GM18498 (cell line): ENCODE results near the gene ZNF611.
"Not testable (repeated sequence)": the region's sequence is repeated elsewhere in the genome, so short reads cannot be mapped to it uniquely, and the experiment has no call there.

Experiments used
- ATAC-seq: cut with Tn5 transposase; IDR thresholded peaks from one replicate; pipeline ENCODE4 v1.9.1; 2021; ENCODE audit warnings: mild to moderate bottlenecking, moderate library complexity; ENCODE audit not compliant: unreplicated experiment

ZNF611 gene

DNA sequence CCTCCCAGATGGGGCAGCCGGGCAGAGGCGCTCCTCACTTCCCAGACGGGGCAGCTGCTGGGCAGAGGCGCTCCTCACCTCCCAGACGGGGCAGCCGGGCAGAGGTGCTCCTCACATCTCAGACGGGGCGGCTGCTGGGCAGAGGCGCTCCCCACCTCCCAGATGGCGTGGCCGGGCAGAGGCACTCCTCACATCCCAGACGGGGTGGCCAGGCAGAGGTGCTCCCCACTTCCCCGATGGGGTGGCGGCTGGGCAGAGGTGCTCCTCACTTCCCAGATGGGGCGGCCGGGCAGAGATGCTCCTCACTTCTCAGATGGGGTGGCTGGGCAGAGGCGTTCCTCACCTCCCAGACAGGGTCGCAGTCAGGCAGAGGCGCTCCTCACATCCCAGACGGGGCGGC is 14.3 kb downstream of the ZNF611 start:
- not testable (repeated sequence) for ATAC-seq

DNA sequence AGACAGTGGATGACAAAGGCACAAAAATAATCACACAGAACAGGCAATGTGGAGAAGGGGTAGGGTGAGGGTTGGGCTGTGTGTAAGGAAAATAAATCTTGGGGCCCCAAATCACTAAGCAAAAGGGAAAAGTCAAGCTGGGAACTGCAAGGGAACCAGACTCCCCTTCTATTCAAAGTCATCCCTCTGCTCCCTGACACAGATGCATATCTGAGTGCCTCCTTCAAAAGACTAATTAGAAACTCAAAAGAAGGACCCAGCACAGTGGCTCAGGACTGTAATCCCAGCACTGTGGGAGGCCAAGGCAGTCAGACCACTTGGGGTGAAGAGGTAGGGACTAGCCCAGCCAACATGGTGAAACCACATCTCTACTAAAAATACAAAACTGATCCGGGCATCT is 18.3 kb downstream of the ZNF611 start:
- ATAC-seq = no peak

DNA sequence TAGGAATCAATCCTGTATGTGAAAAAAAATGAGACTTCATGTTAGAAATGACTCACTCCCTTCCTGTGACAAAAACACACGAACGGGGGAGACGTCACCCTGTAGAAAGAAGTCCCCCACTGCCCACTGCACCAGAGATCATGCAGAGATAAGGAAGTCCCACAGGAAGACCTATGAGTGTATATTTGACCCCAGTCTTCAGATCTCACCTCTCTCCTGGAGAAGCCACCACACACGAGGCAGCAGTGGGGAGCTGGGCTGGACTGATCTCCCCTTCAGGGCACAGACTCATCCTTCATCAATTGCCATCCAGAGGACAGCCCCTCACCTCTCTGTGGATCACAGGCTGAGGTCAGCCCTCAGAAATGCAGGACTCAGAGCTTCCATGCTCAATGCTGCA is 18.9 kb downstream of the ZNF611 start:
- ATAC-seq = not testable (repeated sequence)

DNA sequence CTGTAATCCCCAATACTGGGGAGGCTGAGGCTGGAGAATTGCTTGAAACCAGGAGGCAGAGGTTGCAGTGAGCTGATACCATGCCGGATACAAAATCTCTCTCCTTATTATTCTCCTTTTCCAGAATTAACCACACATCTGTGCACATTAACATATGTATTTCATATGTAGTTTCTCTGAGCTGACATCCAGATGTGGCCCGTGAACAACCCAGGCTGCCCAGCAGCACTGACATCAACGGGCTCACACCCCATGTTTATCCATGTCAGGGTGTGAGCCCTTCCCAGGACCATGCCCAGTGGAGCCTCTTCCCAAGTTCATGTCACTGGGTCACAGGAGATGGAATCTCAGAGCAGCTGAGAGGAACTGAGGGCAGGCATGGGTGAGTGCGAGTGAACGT is 19.5 kb downstream of the ZNF611 start:
- not testable (repeated sequence) for ATAC-seq

DNA sequence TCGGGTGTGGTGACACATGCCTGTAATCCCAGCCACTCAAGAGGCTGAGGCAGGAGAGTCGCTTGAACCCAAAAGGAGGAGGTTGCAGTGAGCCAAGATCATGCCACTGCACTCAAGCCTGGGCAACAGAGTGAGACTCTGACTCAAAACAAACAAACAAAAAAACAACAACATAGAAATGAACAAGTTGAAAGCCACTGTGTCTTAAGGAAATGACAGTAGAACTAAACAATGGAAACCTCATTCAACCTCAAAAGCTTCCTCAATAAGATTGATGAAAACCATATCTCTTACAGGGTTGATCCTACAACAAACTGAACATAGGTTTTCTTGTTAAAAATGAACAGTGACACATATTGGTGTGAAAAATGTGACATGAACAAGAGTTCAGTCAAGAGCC is 21.8 kb downstream of the ZNF611 start:
- ATAC-seq = not testable (repeated sequence)

DNA sequence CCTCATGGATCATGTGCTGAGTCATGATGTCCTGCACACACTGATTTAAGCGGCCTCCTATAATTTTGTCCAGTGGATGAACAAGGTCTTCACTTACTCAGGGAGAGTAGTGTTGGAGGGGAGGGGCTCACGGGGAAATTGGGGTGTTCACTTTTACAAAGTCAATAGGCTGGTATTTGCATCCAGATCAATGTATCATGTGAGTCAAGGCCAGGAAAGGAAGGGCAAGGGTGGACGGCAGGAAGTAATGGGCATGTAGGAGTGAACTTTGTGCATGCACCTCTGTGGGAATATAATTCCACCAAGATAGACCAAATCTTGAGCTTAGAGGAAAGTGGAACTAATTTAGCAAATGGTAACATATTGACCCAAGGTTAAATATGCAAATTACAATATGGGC is 23.2 kb downstream of the ZNF611 start:
- ATAC-seq = not testable (repeated sequence)

DNA sequence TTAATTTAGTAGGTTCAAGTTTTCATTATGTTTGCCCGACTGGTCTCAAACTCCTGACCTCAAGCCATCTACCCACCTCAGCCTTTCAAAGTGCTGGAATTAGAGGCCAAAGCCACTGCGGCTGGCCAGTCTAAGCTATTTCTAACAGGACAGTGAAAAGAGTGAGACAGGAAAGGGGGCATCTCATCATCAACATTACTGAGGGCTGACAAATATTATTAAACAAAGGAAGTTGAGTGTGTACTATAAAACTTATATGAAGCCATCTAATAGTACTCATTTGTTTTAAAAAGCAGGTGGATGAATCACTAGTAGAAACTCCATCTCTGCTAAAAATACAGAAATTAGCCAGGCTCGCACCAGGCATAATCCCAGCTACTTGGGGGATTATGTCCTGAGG is 24.3 kb downstream of the ZNF611 start:
- ATAC-seq = no peak

DNA sequence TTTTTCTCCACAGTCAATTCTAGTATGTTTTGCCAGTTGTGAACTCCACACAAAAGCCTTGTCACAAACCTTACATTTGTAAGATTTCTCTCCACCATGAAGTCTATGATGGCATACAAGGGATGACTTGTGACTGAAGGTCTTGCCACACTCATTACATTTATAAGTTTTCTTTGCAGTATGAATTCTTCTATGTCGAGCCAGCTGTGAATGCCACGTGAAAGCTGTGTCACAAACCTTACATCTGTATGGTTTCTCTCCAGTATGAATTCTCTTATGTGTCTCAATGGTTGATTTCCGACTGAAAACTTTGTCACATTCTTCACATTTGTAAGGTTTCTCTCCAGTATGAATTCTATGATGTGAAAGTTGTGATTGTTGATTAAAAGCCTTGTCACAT is 29.2 kb downstream of the ZNF611 start:
- ATAC-seq = not testable (repeated sequence)

DNA sequence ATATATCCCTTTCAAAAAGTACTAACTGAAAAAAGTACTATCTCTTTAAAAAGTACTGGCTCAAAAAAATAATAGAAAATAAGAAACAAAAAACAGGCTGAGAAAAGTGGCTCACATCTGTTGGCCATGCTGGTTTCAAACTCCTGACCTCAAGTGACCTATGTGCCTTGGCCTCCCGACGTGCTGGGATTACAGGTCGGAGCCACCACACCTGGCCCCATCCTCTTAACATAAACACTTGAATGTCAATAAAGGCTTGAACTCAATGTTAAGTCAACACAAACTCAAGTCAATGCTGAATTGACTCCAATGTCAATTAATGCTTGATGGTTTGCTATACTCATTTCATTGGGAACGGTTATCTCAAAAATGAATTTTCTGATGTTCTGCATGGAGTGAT is 30.9 kb downstream of the ZNF611 start:
- ATAC-seq = no peak

DNA sequence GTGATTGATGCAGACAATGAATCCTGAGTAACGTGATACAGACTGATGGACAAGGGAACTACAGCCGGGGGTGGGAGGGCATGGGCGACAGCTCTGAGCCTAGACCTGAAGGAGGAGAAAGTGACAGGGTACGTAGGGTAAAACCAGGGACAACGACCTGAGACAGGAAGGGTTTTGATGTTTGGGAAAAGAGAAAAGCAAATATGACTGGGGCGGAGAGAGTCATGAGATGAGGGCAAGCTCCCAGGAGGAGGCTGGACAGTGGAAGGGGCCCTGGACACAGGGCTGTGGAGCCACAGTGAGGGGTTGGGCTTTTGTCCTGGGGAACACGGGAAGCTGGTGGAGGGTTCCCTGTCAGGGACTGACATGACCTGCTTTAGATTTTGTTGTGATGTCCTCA is 34.2 kb downstream of the ZNF611 start:
- no peak for ATAC-seq

DNA sequence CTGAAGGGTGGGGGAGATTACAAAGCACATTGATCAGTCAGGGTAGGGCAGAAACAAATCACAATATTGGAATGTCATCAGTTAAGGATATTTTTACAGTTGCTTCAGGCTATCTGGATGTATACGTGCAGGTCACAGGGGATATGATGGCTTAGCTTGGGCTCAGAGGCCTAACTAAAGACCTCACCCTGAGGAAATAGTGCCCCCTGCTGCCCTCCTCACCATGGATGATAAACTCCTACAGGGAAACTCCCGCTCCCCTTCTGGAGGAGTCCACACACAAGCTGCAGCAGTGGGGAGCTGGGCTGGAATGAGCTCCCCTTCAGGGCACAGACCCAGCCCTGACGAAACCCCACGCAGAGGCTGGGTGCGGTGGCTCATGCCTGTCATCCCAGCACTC is 35.3 kb downstream of the ZNF611 start:
- not testable (repeated sequence) for ATAC-seq

DNA sequence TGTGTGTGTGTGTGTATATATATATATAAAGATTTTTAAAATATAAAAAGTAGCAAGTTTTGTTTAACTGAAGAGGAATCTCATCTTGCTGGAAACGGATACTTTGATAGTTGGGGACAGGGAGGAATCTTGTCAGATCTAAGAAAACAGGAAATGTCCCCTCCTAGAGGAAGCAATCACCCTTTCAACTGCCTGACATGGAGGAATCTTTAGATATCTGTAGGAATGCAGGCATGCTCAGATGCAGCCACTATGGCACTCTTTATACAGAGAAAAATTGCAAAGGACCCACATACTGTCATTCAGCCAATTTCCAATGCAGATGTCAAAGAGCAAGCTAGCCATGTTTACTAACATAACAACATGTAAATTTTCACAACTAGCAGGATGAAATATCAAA is 38.8 kb downstream of the ZNF611 start:
- no peak for ATAC-seq

DNA sequence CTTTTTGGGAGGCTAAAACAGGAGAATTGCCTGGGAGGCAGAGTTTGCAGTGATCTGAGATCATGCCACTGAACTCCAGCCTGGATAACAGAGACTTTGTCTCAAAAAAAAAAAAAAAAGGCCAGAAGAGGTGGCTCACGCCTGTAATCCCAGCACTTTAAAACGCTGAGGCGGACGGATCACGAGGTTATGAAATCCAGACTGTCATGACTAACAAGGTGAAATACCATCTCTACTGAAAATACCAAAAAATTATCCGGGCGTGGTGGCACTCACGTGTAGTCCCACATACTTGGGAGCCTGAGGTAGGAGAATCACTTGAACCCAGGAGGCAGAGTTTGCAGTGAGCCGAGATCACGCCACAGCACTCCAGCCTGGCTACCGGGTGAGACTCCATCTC is 39.9 kb downstream of the ZNF611 start:
- no peak for ATAC-seq

DNA sequence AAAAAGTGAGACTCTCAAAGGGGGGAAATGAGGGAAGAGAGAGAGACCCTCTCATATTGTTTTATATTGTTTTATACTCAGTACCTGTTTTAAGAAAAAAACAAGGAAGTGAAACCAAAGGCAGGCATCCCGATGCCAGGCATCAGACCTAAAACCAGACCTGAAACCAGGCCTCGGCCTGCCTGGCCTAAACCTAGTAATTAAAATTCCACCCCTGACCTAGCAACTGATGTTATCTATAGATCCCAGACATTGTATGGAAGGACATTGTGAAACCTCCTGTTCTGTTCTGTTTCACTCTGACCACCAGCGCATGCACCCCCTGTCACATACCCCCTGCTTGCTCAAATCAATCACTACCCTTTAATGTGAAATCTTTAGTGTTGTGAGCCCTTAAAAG is 40.6 kb downstream of the ZNF611 start:
- not testable (repeated sequence) for ATAC-seq

DNA sequence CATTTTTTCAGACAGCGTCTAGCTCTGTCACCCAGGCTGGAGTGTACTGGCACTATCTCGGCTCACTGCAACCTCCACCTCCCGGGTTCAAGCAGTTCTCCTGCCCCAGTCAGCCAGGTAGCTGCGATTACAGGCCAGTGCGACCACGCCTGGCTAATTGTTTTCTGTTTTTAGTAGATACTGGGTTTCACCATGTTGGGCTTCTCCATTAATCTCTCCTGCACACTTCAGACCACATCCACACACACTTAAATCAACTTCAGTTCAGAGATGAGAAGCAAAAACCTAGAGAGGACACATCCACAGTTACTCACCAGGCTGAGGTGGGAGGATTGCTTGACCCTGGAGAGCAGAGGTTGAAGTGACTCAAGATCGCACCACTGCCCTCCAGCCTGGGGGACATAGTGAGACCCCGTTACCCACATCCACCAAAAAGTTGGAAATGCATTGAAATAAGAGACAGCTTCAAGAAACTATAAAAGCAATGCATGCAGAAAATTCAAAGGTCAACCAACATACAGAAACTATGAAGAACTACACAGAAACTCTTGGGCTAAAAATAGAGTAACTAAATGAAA is 42.3 kb downstream of the ZNF611 start:
- no peak for ATAC-seq

DNA sequence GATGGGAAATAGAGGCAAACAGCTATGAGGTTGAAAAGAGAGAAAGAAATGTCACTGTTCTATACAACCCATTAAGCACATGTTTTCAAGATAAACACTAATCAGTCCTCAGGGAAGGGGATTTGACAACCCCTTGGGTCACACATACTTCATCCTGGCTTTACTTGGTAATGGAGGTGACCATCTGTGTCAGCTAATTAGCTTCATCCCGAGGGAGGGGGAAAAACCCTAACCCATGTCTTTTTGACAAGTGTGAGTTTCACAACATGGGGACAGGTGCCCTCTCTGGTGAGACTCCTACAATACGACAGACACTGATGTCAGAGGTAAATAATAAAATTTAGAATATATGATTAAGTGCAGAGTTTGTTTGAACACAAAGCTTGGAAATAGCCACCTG is 43.1 kb downstream of the ZNF611 start:
- no peak for ATAC-seq

DNA sequence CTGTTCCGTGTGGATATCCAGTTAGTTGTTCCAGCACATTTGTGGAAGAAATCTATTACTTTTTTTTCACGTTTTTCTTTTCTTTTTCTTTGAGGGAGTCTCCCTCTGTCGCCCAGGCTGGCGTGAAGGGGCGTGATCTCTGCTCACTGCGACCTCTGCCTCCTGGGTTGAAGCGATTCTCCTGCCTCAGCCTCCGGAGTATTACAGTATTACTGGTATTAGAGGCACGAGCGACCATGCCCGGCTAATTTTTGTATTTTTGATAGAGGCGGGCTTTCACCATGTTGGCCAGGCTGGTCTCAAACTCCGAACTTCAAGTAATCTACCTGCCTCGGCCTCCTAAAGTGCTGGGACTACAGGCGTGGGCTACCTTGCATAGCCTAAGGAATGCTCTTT is 43.6 kb downstream of the ZNF611 start:
- ATAC-seq = no peak

DNA sequence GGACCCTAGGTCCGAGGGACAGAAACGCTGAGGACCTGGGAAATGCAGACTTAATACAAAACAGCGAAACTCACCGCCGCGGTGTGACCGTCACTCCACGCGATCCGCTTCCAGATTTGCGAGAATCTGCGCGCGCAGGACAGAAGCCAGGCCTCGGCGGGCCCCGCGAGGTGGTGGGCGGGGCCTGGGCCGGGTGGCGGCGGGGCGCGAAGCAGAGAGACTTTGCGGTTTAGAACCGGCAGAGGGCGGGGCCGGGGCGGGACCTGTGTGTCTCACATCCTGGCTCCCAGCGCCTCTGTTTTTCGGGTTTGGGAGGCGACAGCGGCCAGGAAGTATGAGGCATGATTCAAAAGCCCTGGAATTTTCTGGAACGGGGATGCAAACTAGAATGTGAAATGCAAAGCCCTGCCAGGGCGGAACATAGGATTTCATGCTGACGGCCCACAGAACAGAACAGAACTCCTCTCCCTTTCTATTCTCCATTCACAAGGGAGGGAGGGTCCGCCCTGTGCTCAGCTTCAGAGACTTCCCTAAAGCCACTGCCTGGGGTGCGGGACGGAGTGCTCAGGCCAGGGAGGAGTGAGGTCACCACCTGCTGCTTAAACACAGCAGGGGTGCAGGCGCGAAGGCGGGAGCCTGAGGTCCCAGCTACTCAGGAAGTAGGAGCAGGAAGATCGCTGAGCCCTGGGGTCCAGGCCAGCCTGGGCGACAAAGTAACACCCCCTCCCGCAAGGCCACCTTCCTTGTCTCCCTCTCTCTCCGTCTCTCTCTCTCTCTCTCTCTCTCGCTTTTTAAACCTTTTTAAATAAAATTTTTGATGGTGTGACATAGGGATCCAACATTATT is 44.3 kb downstream of the ZNF611 start:
- peak; percentile 95 for ATAC-seq

DNA sequence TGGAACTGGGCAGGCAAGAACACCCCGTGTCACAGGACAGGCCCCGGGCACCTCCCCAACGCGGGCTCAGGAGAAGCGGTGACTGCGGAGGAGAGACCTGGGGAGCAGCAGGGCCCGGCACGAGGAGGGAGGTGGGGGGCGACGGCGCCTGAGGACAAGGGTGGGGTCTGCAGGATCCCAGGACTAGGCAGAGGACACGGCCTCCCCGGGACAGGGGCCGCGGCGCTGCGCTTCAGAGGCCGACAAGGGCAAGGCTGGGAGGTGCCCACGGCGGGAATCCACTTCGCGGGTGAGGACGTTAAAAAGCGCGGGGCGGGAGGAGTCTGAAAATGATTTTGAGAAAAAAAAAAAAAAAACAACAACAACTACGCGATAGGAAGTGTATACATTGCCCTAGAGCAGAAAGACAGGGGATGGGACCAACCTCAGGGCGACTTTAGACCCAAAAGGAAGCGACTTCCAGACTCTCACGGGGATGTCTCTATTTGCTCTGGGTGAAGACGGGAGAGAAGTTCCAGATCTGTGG is 44.9 kb downstream of the ZNF611 start:
- ATAC-seq = peak; percentile 35

DNA sequence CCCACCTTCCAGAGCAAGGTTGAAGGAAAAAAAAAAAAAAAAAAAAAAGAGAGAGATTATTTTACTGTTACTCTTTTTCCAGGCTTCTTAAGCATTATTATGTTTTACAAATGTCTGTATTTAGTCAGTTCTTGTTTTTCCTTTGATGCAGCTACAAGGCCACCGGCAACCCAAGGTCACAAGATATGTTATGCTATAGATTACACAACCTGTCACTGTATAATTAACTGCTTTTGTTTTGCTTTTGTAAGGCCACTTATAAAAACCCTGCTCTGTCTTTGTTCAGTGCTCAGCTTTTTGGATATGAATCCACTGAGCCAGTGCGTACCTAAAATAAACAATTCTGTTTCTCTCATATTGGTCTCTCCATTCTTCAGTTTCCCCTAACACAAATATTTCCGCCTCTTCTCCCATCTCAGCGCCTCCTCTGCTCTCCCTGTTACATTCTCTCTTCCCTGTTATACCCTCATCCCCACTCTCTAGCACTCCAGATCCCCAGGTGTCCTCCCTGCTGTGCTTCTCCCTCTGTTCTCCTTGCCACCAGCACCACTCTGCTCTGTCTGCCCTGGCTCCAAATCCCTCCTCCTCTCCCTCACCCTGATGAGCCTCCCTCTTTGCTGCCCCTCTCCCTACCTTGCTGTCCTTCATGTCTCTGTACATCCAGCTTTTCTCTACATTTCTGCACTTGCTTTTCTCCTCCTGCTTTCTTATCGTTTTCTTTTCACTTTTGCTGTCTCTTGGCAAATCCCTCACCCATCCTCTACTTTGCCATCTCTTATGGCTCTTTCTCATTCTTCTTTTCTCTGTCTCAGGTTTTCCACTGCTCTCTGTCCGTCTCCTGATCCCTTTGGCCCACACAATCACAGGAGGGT is 45.7 kb downstream of the ZNF611 start:
- ATAC-seq = not testable (repeated sequence)

DNA sequence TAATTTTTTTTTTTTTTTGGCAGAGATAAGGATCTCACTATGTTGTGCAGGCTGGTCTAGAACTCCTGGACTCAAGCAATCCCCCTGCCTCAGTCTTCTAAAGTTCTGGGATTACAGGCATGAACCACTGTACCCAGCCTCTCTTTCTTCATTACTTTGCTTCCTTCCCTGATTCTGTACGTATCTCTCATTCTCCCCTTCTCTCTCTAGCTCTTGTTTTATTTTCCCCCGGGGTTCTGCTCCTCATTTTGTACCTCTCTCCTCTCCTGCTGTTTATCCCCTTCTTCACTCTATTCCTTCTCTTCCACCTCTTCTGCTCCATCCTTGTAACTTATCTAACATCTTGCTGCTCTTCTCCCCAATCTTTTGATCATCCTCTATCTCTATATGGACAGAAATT is 46.5 kb downstream of the ZNF611 start:
- ATAC-seq = no peak
